ENCODE data around the gene NAA16.

- TF ChIP-seq CHD2 (IDR thresholded peaks at IDR 0.05; ENCODE audit: low read depth, low read length) (no peak), ZBTB7A (IDR thresholded peaks at IDR 0.05; ENCODE audit: borderline replicate concordance, control insufficient read depth, low read depth, low read length) (no peak), SP1 (CRISPR knock-in tag; IDR thresholded peaks at IDR 0.05) (no peak), TEAD4 (IDR thresholded peaks at IDR 0.05; ENCODE audit: low read length) (no peak), TEAD4 (CRISPR knock-in tag; IDR thresholded peaks at IDR 0.05; ENCODE audit: borderline replicate concordance) (no peak), E2F5 (CRISPR knock-in tag; IDR thresholded peaks at IDR 0.05) (no peak), EP300 (IDR thresholded peaks at IDR 0.05; ENCODE audit: low read length) (no peak), ZNF696 (CRISPR knock-in tag; conservative IDR thresholded peaks at IDR 0.05) (no peak), TCF3 (CRISPR knock-in tag; IDR thresholded peaks at IDR 0.05) (no peak), ZNF398 (CRISPR knock-in tag; IDR thresholded peaks at IDR 0.05) (no peak), POLR2AphosphoS5 (IDR thresholded peaks at IDR 0.05; ENCODE audit: control insufficient read depth, insufficient read depth, low read depth, low read length) (no peak), CTCF (IDR thresholded peaks at IDR 0.05 in 2 of 3, conservative IDR thresholded peaks at IDR 0.05 in 1 of 3; ENCODE audit: insufficient read depth in 2 of 3, low read depth in 1 of 3, low read length in 3 of 3) (no peak), SNAPC5 (CRISPR knock-in tag; IDR thresholded peaks at IDR 0.05) (no peak)
- TF ChIP-seq, protein P1, sequence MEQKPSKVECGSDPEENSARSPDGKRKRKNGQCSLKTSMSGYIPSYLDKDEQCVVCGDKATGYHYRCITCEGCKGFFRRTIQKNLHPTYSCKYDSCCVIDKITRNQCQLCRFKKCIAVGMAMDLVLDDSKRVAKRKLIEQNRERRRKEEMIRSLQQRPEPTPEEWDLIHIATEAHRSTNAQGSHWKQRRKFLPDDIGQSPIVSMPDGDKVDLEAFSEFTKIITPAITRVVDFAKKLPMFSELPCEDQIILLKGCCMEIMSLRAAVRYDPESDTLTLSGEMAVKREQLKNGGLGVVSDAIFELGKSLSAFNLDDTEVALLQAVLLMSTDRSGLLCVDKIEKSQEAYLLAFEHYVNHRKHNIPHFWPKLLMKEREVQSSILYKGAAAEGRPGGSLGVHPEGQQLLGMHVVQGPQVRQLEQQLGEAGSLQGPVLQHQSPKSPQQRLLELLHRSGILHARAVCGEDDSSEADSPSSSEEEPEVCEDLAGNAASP (IDR thresholded peaks at IDR 0.05) = no peak
- TF ChIP-seq, protein P2, sequence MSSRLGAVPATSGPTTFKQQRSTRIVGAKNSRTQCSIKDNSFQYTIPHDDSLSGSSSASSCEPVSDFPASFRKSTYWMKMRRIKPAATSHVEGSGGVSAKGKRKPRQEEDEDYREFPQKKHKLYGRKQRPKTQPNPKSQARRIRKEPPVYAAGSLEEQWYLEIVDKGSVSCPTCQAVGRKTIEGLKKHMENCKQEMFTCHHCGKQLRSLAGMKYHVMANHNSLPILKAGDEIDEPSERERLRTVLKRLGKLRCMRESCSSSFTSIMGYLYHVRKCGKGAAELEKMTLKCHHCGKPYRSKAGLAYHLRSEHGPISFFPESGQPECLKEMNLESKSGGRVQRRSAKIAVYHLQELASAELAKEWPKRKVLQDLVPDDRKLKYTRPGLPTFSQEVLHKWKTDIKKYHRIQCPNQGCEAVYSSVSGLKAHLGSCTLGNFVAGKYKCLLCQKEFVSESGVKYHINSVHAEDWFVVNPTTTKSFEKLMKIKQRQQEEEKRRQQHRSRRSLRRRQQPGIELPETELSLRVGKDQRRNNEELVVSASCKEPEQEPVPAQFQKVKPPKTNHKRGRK (tag; IDR thresholded peaks at IDR 0.05) = no peak
Measured at GRCh38 chr13:41274881-41275280, 36.2 kb upstream of the NAA16 start.
